Body of pancreas (tissue), 4 donors: ENCODE results near the gene DEDD.

Experiments
- POLR2A ChIP-seq, 3 donors: fragments of 450-650 bp; IDR thresholded peaks; one replicate each; pipeline ENCODE4 v1.6.1; 2016; ENCODE audit warnings: antibody characterized with exemption in 3 of 3, mild to moderate bottlenecking in 2 of 3
- TF ChIP-seq, protein P1 (sequence below), 7 experiments: fragments of 450-650 bp in 4 of 7; fragments of 200-600 bp in 3 of 7; sonication (generic) in 3 of 7; IDR thresholded peaks; one replicate each; pipeline ENCODE4 v1.5.1; 2016 to 2019; ENCODE audit warnings: antibody characterized with exemption in 7 of 7

DNA sequence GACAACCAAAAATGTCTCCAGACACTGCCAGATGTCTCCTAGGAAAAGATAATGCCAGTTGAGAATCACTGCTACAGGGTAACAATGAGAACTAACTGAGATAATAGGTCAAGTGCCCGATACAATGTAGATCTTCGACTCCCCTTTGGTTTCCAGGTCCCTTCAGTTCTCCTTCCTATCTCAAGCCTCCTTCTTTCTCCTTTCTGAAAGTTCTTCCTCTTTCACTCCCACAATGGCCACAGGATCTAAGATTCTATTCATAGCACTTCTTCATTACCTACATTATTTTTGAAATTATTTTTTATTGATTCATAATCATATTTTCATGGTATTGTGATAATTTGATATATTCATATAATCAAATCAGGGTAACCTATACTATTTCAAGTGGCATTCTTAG, 20.9 kb downstream of the DEDD start:
- TF ChIP-seq, protein P1, sequence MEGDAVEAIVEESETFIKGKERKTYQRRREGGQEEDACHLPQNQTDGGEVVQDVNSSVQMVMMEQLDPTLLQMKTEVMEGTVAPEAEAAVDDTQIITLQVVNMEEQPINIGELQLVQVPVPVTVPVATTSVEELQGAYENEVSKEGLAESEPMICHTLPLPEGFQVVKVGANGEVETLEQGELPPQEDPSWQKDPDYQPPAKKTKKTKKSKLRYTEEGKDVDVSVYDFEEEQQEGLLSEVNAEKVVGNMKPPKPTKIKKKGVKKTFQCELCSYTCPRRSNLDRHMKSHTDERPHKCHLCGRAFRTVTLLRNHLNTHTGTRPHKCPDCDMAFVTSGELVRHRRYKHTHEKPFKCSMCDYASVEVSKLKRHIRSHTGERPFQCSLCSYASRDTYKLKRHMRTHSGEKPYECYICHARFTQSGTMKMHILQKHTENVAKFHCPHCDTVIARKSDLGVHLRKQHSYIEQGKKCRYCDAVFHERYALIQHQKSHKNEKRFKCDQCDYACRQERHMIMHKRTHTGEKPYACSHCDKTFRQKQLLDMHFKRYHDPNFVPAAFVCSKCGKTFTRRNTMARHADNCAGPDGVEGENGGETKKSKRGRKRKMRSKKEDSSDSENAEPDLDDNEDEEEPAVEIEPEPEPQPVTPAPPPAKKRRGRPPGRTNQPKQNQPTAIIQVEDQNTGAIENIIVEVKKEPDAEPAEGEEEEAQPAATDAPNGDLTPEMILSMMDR (IDR thresholded peaks at IDR 0.05): no peak
- no peak for TF ChIP-seq POLR2A (IDR thresholded peaks at IDR 0.05)
